ENCODE measurements around the gene TGOLN2.
"Not testable (repeated sequence)": the region's sequence is repeated elsewhere in the genome, so short reads cannot be mapped to it uniquely, and the experiment has no call there.

Gene TGOLN2

DNA sequence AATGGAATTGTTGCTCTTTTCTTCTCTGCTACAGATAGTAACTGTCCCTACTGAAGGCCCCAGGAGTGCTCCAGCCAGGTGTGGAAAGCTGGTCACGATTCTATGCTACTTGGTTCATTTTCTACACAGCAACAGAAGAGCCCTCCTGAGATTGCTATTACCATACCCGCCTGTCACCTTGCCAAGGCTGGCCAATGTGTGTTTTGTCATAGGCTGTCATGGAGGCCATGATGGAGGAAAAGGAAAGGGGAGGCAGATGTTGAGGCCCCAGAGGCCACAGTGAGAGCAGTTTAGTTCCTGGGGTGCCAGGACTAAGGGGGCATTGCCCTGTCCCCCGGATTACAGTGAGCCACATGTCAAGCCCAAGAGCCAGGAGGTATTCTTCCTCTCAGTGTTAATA lies 27.7 kb upstream of the TGOLN2 start:
- H3K4me3 ChIP-seq (ENCODE audit: low read length in 2 of 2): peak overlapping the region; percentile 99 to 100
- peaks cover 14 to 19% of the 10 kb centered on the region in 2 donors for H3K36me3 ChIP-seq (ENCODE audit: control insufficient read depth in 2 of 2, insufficient read depth in 2 of 2, low read length in 2 of 2)
- H3K9ac ChIP-seq (ENCODE audit: low read length in 2 of 2): peak overlapping the region; percentile 98 to 99
- H3K27me3 ChIP-seq (ENCODE audit: control insufficient read depth in 1 of 2, insufficient read depth in 2 of 2, low read length in 2 of 2): no peaks in the 10 kb centered on the region
- peaks cover 28% of the 10 kb centered on the region for H3K4me1 ChIP-seq (ENCODE audit: control insufficient read depth, insufficient read depth, low read length)
- H3K27ac ChIP-seq (ENCODE audit: low read length): no peak overlapping the region
- H3K9me3 ChIP-seq (ENCODE audit: control insufficient read depth in 2 of 2, low read length in 2 of 2): no peaks in the 10 kb centered on the region

DNA sequence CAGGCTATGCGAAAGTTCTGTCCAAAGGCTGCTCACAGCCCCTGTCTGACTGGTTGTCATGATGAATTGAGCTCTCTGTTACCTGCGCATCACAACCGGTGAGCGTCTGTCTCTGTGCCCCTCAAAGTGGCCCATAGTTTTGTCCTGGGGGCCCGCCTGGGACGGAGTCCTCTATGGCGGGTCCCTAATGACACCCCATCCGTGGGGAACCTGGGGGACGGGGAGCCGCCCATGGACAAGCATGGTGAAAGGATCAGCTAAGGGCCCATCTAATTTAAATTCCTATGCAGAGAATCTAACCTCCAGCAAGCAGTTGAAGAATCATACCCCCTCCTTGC lies 27.3 kb upstream of the TGOLN2 start:
- peak overlapping the region; percentile 98 to 99 for H3K9ac ChIP-seq (ENCODE audit: low read length in 2 of 2)
- peaks cover 17 to 24% of the 10 kb centered on the region in 2 donors for H3K36me3 ChIP-seq (ENCODE audit: control insufficient read depth in 2 of 2, insufficient read depth in 2 of 2, low read length in 2 of 2)
- peaks cover 28% of the 10 kb centered on the region for H3K4me1 ChIP-seq (ENCODE audit: control insufficient read depth, insufficient read depth, low read length)
- H3K9me3 ChIP-seq (ENCODE audit: control insufficient read depth in 2 of 2, low read length in 2 of 2): no peaks in the 10 kb centered on the region
- H3K4me3 ChIP-seq (ENCODE audit: low read length in 2 of 2): peak overlapping the region; percentile 99 to 100
- H3K27ac ChIP-seq (ENCODE audit: low read length): peak overlapping the region; percentile 90
- no peaks in the 10 kb centered on the region for H3K27me3 ChIP-seq (ENCODE audit: control insufficient read depth in 1 of 2, insufficient read depth in 2 of 2, low read length in 2 of 2)

DNA sequence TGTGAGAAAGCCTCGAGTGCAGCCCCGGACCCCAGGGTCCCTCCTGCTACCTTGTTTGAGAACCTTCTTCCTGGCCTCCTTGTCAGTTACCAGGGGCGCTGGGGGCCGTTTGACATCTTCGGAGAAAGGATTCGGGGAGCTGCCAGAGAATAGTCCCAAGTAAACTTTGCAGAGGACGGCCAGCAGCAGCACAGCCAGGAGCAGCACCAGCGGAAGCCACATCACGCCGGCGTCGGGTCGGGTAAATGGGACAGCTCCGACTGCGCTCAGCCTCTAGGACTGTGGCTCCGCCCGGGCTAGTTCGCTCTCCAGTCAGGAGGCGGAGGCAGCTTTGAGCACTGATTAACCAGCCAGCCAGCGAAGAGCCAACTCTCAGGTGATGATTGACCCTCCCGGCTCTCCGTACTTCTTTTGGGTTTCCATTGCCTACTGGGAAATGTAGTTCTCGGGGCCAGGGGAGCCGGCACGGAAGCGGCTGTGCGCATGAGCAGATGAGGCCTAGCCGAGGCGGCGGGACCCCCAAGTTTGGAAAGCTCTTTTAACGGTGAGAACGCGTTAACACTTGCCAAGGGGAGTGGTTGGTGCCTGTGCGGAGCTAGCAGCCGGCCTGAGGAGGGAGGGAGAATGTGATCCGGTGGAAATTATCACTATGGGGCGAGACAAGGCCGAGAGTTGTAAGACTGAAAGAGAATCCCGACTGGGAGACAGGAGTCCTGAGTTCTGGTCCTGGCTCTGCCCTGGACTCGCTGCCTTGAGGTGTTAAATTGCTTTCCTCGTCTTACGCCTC lies 26.7 kb upstream of the TGOLN2 start, which contains the start of the genes ELMOD3 and RETSAT:
Gene ELMOD3 (plus strand): TSS at position 484 of the 787 bp plus-strand sequence. CDS start 2,430 bp downstream, outside the sequence.
Gene RETSAT (minus strand): TSS at position 243 of the 787 bp plus-strand sequence. CDS start 21 bp downstream, at position 222.
- peaks cover 28% of the 10 kb centered on the region for H3K4me1 ChIP-seq (ENCODE audit: control insufficient read depth, insufficient read depth, low read length)
- peak within 1 kb of the TSS; percentile 98 to 99 for H3K9ac ChIP-seq (ENCODE audit: low read length in 2 of 2)
- peak within 1 kb of the TSS; percentile 90 for H3K27ac ChIP-seq (ENCODE audit: low read length)
- H3K36me3 ChIP-seq (ENCODE audit: control insufficient read depth in 2 of 2, insufficient read depth in 2 of 2, low read length in 2 of 2): peaks cover 19 to 30% of the 10 kb centered on the region in 2 donors
- H3K4me3 ChIP-seq (ENCODE audit: low read length in 2 of 2): peak within 1 kb of the TSS; percentile 99 to 100
- no peaks in the 10 kb centered on the region for H3K27me3 ChIP-seq (ENCODE audit: control insufficient read depth in 1 of 2, insufficient read depth in 2 of 2, low read length in 2 of 2)
- no peaks in the 10 kb centered on the region for H3K9me3 ChIP-seq (ENCODE audit: control insufficient read depth in 2 of 2, low read length in 2 of 2)

DNA sequence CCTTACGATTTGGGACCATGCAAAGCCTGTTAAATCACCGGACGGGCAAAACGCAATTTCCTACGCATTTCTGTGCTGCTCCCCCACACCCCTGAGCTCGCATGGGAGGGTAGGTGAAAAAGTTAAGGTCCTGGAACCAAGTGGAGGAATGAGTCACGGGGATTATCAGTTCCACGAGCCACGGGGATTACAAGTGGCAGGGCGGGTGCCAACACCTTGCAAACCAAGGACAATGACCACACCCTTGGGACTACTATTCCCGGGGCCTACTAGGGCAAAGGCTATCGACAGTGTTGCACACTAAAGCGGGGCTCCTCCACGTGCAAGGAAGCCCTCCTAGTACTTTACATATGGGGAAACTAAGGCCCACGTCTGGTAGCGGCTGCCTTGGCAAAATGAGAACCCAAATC lies 26.1 kb upstream of the TGOLN2 start:
- Histone ChIP-seq H3K4me1 (ENCODE audit: control insufficient read depth, insufficient read depth, low read length) (peaks cover 28% of the 10 kb centered on the region), H3K27ac (ENCODE audit: low read length) (peak overlapping the region; percentile 90), H3K4me3 (ENCODE audit: low read length in 2 of 2) (peak overlapping the region; percentile 71 to 99), H3K27me3 (ENCODE audit: control insufficient read depth in 1 of 2, insufficient read depth in 2 of 2, low read length in 2 of 2) (no peaks in the 10 kb centered on the region), H3K9ac (ENCODE audit: low read length in 2 of 2) (peak overlapping the region; percentile 98 to 99), H3K36me3 (ENCODE audit: control insufficient read depth in 2 of 2, insufficient read depth in 2 of 2, low read length in 2 of 2) (peaks cover 19 to 34% of the 10 kb centered on the region in 2 donors), H3K9me3 (ENCODE audit: control insufficient read depth in 2 of 2, low read length in 2 of 2) (no peaks in the 10 kb centered on the region)

DNA sequence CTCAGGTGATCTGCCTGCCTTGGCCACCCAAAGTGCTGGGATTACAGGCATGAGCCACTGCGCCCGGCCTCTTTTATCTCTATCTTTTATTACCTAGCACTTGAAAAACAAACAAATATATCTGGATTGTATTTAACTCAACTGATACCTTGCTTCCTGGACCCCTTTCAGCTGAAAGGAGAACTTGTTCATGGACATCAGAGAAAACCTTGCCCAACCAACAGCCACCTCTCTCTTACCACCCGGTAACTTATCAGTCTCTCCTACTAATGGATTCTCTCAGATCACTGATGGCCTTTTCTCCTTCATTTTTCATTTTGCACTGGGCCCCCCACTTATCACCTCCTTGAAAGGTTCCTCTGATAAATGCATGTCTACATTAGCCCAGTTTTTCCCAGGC lies 19.8 kb upstream of the TGOLN2 start:
- Histone ChIP-seq H3K9ac (ENCODE audit: low read length in 2 of 2) (no peak overlapping the region), H3K27ac (ENCODE audit: low read length) (no peak overlapping the region), H3K4me3 (ENCODE audit: low read length in 2 of 2) (no peak overlapping the region), H3K4me1 (ENCODE audit: control insufficient read depth, insufficient read depth, low read length) (peaks cover under 1% of the 10 kb centered on the region), H3K9me3 (ENCODE audit: control insufficient read depth in 2 of 2, low read length in 2 of 2) (no peaks in the 10 kb centered on the region), H3K36me3 (ENCODE audit: control insufficient read depth in 2 of 2, insufficient read depth in 2 of 2, low read length in 2 of 2) (peaks cover 18 to 38% of the 10 kb centered on the region in 2 donors), H3K27me3 (ENCODE audit: control insufficient read depth in 1 of 2, insufficient read depth in 2 of 2, low read length in 2 of 2) (no peaks in the 10 kb centered on the region)

DNA sequence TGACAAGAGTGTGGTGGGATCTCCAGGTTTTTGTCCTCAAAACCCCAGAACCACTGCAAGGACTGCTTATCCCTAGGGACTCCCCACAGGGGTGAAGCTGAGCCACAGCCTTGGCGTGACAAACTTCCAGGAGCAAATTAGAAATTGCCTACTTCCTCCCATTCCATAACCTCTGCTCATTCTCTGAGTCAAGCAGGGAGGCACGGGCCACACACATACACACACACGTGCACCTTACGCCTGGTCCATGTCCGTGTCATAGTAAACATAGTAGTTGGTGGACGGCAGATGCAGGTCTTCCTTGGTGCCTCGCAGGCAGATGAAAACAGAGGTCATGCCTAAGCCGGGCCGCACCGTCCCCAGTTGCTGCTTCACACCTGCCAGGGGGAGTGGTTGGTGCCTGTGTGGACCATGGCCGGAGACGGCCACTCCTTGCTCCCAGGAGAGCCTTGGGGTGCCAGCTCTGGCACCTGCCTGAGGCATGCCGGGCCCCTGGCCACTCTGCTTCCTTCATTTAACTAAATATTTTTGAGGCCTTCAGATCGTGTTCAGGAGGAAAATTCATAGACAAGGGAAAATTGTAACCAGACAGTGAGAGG lies 16.7 kb upstream of the TGOLN2 start:
- Histone ChIP-seq H3K4me3 (ENCODE audit: low read length in 2 of 2) (no peak overlapping the region), H3K27me3 (ENCODE audit: control insufficient read depth in 1 of 2, insufficient read depth in 2 of 2, low read length in 2 of 2) (no peaks in the 10 kb centered on the region), H3K9ac (ENCODE audit: low read length in 2 of 2) (no peak overlapping the region), H3K9me3 (ENCODE audit: control insufficient read depth in 2 of 2, low read length in 2 of 2) (no peaks in the 10 kb centered on the region), H3K36me3 (ENCODE audit: control insufficient read depth in 2 of 2, insufficient read depth in 2 of 2, low read length in 2 of 2) (peaks cover 8 to 22% of the 10 kb centered on the region in 2 donors), H3K27ac (ENCODE audit: low read length) (no peak overlapping the region), H3K4me1 (ENCODE audit: control insufficient read depth, insufficient read depth, low read length) (no peaks in the 10 kb centered on the region)

DNA sequence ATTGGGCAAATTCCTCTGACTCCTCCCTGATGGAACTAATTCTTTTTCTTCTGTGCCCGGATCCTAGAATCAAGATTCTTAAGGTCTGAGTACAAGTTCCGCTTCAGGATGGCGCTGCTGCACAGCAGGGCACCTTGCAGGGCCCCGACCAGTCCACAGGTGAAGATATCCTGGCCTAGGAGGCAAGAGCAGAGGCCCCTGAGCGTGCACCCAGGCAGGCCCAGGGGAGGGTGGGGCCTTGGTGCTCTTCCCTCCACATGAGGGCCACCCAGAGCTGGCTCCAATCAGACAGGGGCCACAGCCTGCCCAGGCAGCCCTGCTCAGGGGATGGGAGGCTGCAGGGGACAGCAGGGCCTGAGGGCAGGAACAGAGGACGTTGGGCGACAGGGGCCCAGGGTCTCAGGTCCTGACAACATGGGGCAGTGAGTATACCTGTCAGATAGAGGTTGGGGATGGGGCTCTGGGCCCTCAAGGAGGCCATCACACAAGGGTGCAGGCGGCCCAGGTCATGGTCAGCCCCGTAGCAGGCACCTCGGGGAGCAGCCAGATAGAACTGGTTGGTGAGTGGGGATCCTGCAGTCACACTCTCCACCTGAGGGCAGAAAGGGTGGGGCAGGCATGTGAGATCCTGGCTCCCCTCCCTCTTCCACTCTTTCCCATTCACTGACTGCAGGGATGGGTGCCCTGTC lies 15.6 kb upstream of the TGOLN2 start:
- not testable (repeated sequence) for H3K4me1 ChIP-seq (ENCODE audit: control insufficient read depth, insufficient read depth, low read length); H3K4me3 ChIP-seq (ENCODE audit: low read length in 2 of 2); H3K9me3 ChIP-seq (ENCODE audit: control insufficient read depth in 2 of 2, low read length in 2 of 2); H3K27me3 ChIP-seq (ENCODE audit: control insufficient read depth in 1 of 2, insufficient read depth in 2 of 2, low read length in 2 of 2); H3K9ac ChIP-seq (ENCODE audit: low read length in 2 of 2); H3K27ac ChIP-seq (ENCODE audit: low read length)
- H3K36me3 ChIP-seq (ENCODE audit: control insufficient read depth in 2 of 2, insufficient read depth in 2 of 2, low read length in 2 of 2): peaks cover 8 to 18% of the 10 kb centered on the region in 2 donors

DNA sequence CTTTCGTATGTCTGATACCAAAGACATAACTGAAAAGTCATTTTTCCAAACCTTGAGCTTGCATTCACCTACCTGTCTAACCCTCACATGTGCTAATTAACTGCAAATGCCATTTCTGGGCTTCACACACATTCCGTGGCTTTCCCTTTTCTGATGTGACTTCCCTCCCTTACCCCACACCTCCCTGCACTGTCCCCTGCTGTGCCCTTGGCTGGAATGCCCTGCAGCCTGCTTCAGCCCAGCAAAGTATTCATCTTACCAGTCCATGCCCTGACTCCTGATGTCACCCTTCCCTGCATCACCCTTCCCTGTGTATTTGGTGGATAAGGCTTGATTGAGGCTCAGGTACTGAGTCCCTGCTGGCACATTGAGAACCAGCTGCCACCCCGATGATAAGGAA lies 14.4 kb upstream of the TGOLN2 start:
- Histone ChIP-seq H3K4me3 (ENCODE audit: low read length in 2 of 2) (no peak overlapping the region), H3K9me3 (ENCODE audit: control insufficient read depth in 2 of 2, low read length in 2 of 2) (no peaks in the 10 kb centered on the region), H3K4me1 (ENCODE audit: control insufficient read depth, insufficient read depth, low read length) (no peaks in the 10 kb centered on the region), H3K27me3 (ENCODE audit: control insufficient read depth in 1 of 2, insufficient read depth in 2 of 2, low read length in 2 of 2) (no peaks in the 10 kb centered on the region), H3K27ac (ENCODE audit: low read length) (no peak overlapping the region), H3K9ac (ENCODE audit: low read length in 2 of 2) (no peak overlapping the region), H3K36me3 (ENCODE audit: control insufficient read depth in 2 of 2, insufficient read depth in 2 of 2, low read length in 2 of 2) (peaks cover 8 to 12% of the 10 kb centered on the region in 2 donors)

DNA sequence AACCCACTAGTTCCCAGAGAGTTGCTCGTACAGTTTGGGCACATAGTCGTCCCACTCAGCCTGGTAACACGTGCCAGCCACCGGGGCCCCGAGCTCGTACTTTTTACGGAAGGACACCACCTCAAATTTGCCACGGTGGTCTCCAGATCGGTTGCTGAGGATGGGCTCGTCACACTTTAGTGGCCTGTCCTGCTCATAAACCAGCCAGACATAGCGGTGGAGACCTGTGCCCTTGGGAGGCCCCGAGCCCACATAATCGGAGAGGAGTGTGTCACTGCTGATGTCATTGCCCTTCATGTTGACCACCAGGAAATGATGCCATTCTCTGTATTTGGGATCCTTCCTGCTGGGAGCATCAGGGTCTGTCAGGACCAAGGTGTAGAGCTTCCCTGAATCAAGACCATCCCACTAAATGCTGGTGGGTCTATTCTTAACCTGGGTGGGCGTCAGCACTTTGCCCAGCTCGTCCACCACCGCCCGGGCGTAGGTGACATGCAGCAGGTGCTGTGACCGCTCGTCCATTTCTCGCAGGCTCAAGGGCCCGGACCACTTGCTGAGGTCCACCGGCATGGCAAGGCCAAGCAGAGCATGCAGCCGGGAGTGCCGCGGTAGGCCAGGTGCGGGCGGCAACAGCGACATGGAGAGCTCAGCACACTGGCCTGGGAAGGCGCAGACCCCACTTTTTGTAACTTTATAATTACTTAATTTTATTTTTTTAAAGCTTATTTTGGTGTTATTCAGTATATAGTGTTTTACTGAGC lies 13.7 kb upstream of the TGOLN2 start:
- Histone ChIP-seq H3K4me3 (ENCODE audit: low read length in 2 of 2) (no peak overlapping the region), H3K27ac (ENCODE audit: low read length) (no peak overlapping the region), H3K36me3 (ENCODE audit: control insufficient read depth in 2 of 2, insufficient read depth in 2 of 2, low read length in 2 of 2) (peaks cover 8 to 12% of the 10 kb centered on the region in 2 donors), H3K4me1 (ENCODE audit: control insufficient read depth, insufficient read depth, low read length) (no peaks in the 10 kb centered on the region), H3K9ac (ENCODE audit: low read length in 2 of 2) (no peak overlapping the region), H3K9me3 (ENCODE audit: control insufficient read depth in 2 of 2, low read length in 2 of 2) (no peaks in the 10 kb centered on the region), H3K27me3 (ENCODE audit: control insufficient read depth in 1 of 2, insufficient read depth in 2 of 2, low read length in 2 of 2) (no peaks in the 10 kb centered on the region)
